Pancreas (tissue), 10 donors: ENCODE measurements around the gene ZNF136. TPM values are rescaled to one million over a fixed set of nuclear protein-coding genes. Genes with fewer than 3 reads are reported as not detected.
A peak's percentile ranks its signal among the peaks of the same experiment; 100 is the strongest.

Experiments used
- ATAC-seq, 4 donors: fragments of 200-7000 bp; cut with Tn5 transposase; one replicate each; pipeline versions ENCODE4 v1.8.0 to v1.9.1; 2020; ENCODE audit warnings: mild to moderate bottlenecking in 4 of 4, moderate library complexity in 4 of 4
- DNase-seq, 6 donors: peaks; one replicate each; pipeline ENCODE4 v3.0.0-alpha.2; 2020
- FAIRE-seq: peaks from 2 replicates; lab custom pipeline; 2012; peaks lifted over from hg19 to GRCh38; lab: Jason Lieb, UNC
- H3K27ac ChIP-seq, 4 donors: fragments of 200-600 bp; sonication (generic); 1 replicate in 3 of 4; 2 replicates in 1 of 4; pipeline versions ENCODE4 v1.5.0 to v1.8.0; 2020
- H3K27me3 ChIP-seq, 4 donors: fragments of 200-600 bp; one replicate each; pipeline ENCODE4 v1.8.0; 2021
- H3K36me3 ChIP-seq, 3 donors: fragments of 200-600 bp; sonication (generic) in 1 of 3; one replicate each; pipeline versions ENCODE4 v1.5.0 to v1.8.0; 2020 to 2021
- H3K4me1 ChIP-seq, 3 donors: fragments of 200-600 bp; one replicate each; pipeline ENCODE4 v1.8.0; 2021
- H3K4me3 ChIP-seq, 4 donors: fragments of 200-600 bp; sonication (generic) in 2 of 4; one replicate each; pipeline versions ENCODE4 v1.5.0 to v1.8.0; 2020 to 2021
- H3K9me3 ChIP-seq, 4 donors: fragments of 200-600 bp; one replicate each; pipeline ENCODE4 v1.8.0; 2021
- WGBS, 2 donors: extraction: QIAGEN DNeasy Blood & Tissue Kit; methylation state at CpG; one replicate each; pipeline ENCODE4 v1.1.7; 2013; 5-methylcytosine and 5-hydroxymethylcytosine counted together
- intact Hi-C, 3 donors: fragments of 100-400 bp; cut with DNase I; formaldehyde crosslinking; loops; one replicate each; pipeline versions ENCODE4 v1.11.1 to v1.14.2; 2022
- polyA plus RNA-seq, 2 donors: library from polyadenylated mRNA; stranded (reverse); fragments of 200-250 nt; gene quantifications; one replicate each; pipeline ENCODE4 v1.2.3, GENCODE V29; 2013
- total RNA-seq, 6 donors: library from RNA; stranded (reverse); fragmentation: NEBNext Ultra II Directional in 4 of 6; extraction: Animal tissue kit (Norgen Biotek cat#: 25700) in 4 of 6; gene quantifications; one replicate each; pipeline versions ENCODE4 v1.2.1 to v1.2.4, GENCODE V29; 2021 to 2023
- TF ChIP-seq, protein P1 (sequence below), 4 donors: fragments of 200-600 bp; sonication (generic) in 3 of 4; IDR thresholded peaks; one replicate each; pipeline versions ENCODE4 v1.5.0 to v1.8.0; 2021; ENCODE audit warnings: antibody characterized with exemption in 4 of 4
- donor health status: healthy with polysubstance abuse.
- donor health status: DM: no; HTN: no; CAD: no; lungs with moderate emphysema.
- donor health status: DM: no; HTN: no; CAD: no.
- donor health status: control.
- donor health status: control.
- donor health status: Bipolar disorder and iron deficiency.
- donor health status: DM: yes; HTN: yes; CAD: no.
- donor health status: DM: no; HTN: no; CAD: no.
- donor health status: DM: no; HTN: no; CAD: no.
- donor health status: DM: yes; HTN: yes; CAD: no.

ZNF136 gene
- 1 to 10 TPM; 2.1 to 5.8 (median 4.9) TPM for total RNA-seq
- polyA plus RNA-seq, result 1 to 10 TPM; 2.0 to 4.5 TPM

DNA sequence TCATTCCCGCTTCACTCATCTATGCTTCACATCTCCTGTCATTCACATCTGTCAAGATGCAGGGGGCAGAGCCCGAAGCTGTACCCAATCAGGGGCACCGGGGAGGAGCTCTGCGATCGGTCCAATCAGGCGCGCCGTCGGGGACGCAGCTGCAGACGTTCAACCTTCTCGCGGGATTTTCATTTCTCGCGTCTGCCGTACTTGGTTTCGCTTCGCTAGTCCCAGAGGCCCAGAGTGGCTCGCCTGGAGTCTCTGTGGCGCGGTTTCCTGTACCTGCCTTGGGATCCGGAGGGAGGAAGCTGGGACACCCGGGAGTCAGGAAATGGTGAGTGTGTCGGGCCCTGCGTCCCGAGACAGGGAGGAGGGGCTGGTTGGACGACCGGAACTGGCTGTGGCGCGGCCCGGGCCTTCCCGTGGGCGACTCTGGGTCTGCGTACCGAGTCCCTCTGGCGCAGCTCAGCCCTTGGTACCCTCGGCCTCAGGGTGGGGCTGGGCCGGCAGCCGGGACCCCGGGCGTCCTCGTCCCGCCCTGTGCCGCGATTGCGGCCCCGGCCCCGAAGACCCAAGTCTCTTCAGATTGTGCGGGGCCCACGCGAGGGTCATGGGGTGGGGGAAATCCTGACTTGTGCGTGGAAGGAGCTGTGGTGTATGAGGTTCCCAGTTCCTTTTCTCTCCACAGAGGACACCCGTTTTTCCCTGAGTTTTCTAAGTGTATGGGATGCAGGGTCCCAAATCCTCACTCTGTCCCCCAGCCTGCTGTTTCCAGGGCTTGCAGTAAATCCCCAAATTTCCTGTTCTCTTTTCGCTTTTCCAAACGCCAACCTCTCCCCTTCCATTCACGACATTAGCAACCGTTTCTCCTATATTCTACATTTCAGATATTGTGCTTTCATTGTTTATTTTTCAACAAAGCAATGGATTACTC, at the start of gene ZNF136:
TSS of gene ZNF136 (plus strand) at position 215 of the 925 bp plus-strand sequence. CDS start at position 323, 108 bp downstream.
- DNase-seq (peak; percentile 90 to 96 (median 92)), ATAC-seq (peak; percentile 98 to 100 (median 98)), FAIRE-seq (peak; percentile 37)
- H3K36me3 ChIP-seq, result no peaks in the 10 kb centered on the region
- no peaks in the 10 kb centered on the region for H3K27me3 ChIP-seq
- 0 to 1% methylated on average over 56 to 57 of the region's 57 CpGs for WGBS, 2 donors
- peak within 1 kb of the TSS; percentile 84 to 95 (median 88) for H3K27ac ChIP-seq
- no peaks in the 10 kb centered on the region for H3K9me3 ChIP-seq
- peaks cover 4 to 19% (median 6%) of the 10 kb centered on the region in 3 donors for H3K4me1 ChIP-seq
- intact Hi-C loops, result no loop called here
- H3K4me3 ChIP-seq, result peak within 1 kb of the TSS; percentile 61 to 96 (median 84)
- TF ChIP-seq, protein P1, sequence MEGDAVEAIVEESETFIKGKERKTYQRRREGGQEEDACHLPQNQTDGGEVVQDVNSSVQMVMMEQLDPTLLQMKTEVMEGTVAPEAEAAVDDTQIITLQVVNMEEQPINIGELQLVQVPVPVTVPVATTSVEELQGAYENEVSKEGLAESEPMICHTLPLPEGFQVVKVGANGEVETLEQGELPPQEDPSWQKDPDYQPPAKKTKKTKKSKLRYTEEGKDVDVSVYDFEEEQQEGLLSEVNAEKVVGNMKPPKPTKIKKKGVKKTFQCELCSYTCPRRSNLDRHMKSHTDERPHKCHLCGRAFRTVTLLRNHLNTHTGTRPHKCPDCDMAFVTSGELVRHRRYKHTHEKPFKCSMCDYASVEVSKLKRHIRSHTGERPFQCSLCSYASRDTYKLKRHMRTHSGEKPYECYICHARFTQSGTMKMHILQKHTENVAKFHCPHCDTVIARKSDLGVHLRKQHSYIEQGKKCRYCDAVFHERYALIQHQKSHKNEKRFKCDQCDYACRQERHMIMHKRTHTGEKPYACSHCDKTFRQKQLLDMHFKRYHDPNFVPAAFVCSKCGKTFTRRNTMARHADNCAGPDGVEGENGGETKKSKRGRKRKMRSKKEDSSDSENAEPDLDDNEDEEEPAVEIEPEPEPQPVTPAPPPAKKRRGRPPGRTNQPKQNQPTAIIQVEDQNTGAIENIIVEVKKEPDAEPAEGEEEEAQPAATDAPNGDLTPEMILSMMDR (IDR thresholded peaks at IDR 0.05), result no peak

GRCh38 chr19:12113121-12113520, 49.8 kb upstream of the ZNF136 start:
- 73 to 79% methylated on average over 5 of the region's 5 CpGs for WGBS, 2 donors
- Histone ChIP-seq H3K4me1 (no peaks in the 10 kb centered on the region), H3K4me3 (no peak overlapping the region), H3K27me3 (no peaks in the 10 kb centered on the region), H3K27ac (no peak overlapping the region), H3K36me3 (peaks cover 0 to 5% (median 0%) of the 10 kb centered on the region in 3 donors), H3K9me3 (no peaks in the 10 kb centered on the region)
- intact Hi-C loops, result no loop called here
- FAIRE-seq (no peak), DNase-seq (no peak), ATAC-seq (no peak)
- TF ChIP-seq, protein P1 (IDR thresholded peaks at IDR 0.05), result no peak

- Histone ChIP-seq H3K36me3 (no peaks in the 10 kb centered on the region), H3K27me3 (no peaks in the 10 kb centered on the region), H3K9me3 (no peaks in the 10 kb centered on the region), H3K4me3 (no peak overlapping the region), H3K27ac (no peak overlapping the region), H3K4me1 (no peaks in the 10 kb centered on the region)
- TF ChIP-seq, protein P1 (IDR thresholded peaks at IDR 0.05), result no peak
- intact Hi-C loops, result no loop called here
- ATAC-seq, result no peak
- WGBS, 2 donors, result 52 to 73% methylated on average over 33 of the region's 33 CpGs
- FAIRE-seq, result no peak
- no peak for DNase-seq
Observed at GRCh38 chr19:12117201-12117970, 45.5 kb upstream of the ZNF136 start.

DNA sequence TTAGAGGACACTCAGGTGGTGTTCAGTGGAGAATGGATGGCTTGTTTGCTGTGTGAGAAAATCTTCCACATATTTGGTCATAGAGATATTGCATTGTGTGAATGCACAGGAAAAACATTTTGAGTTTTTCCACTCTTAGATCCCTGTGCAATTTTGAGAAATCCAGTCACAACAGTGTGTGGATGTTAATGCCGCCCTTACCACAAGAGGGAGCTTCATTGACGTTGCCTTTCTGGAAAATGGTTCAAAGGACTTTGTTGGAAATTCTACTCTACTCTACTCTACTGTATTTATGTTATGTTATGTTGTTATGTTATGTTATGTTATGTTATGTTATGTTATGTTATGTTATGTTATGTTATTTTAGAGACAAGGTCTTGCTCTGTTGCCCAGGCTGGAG, 36.2 kb upstream of the ZNF136 start:
- intact Hi-C loops, result no loop called here
- DNase-seq, result peak in 1 of 6 donors; percentile 22
- no peak overlapping the region for H3K27ac ChIP-seq
- ATAC-seq, result peak; percentile 38 to 72 (median 52)
- no peaks in the 10 kb centered on the region for H3K4me1 ChIP-seq
- TF ChIP-seq, protein P1 (IDR thresholded peaks at IDR 0.05), result peak; percentile 21 to 50 (median 30)
- H3K9me3 ChIP-seq, result no peaks in the 10 kb centered on the region
- no peaks in the 10 kb centered on the region for H3K36me3 ChIP-seq
- H3K4me3 ChIP-seq, result no peak overlapping the region
- FAIRE-seq, result no peak
- WGBS, 2 donors, result 16 to 27% methylated on average over 2 of the region's 2 CpGs
- H3K27me3 ChIP-seq, result no peaks in the 10 kb centered on the region
